Limb (tissue), 2 donors: ENCODE results near the gene MINDY1.

Source experiments
- DNase-seq, 2 donors: peaks; one replicate each; pipeline ENCODE4 v3.0.0-alpha.2; 2016; ENCODE audit errors: extremely low spot score in 2 of 2

Gene MINDY1

GRCh38 chr1:150965605-150966004 lies 41.1 kb downstream of the MINDY1 start:
- no peak for DNase-seq

- DNase-seq: no peak
Measured at GRCh38 chr1:150964164-150964489, 42.6 kb downstream of the MINDY1 start.

GRCh38 chr1:150963321-150964163 lies 43.2 kb downstream of the MINDY1 start:
- DNase-seq: no peak

GRCh38 chr1:150961756-150962155 lies 44.9 kb downstream of the MINDY1 start:
- no peak for DNase-seq

- no peak for DNase-seq
Measured at GRCh38 chr1:150960646-150961045, 46.1 kb downstream of the MINDY1 start.

GRCh38 chr1:150957666-150958065 lies 49.0 kb downstream of the MINDY1 start:
- no peak for DNase-seq

GRCh38 chr1:150955280-150955679 lies 51.4 kb downstream of the MINDY1 start:
- DNase-seq: no peak

GRCh38 chr1:150954708-150955107 lies 52.0 kb downstream of the MINDY1 start:
- DNase-seq: no peak
